Brain microvascular endothelial cell (primary cell): Measurements from ENCODE around the gene FRMD8.

ENCODE experiments used
- DNase-seq: peaks from one replicate; pipeline ENCODE4 v3.0.0-alpha.2; 2020
- H3K27ac ChIP-seq: fragments of 250-450 bp; sonication (Bioruptor Pico); 2 replicates; pipeline ENCODE4 v1.5.1; 2020; ENCODE audit warnings: mild to moderate bottlenecking, moderate library complexity
- H3K27me3 ChIP-seq: fragments of 250-450 bp; sonication (Bioruptor Pico); replicated peaks from 2 replicates; pipeline ENCODE4 v1.5.1; 2020; ENCODE audit warnings: mild to moderate bottlenecking
- H3K36me3 ChIP-seq: fragments of 250-450 bp; sonication (Bioruptor Pico); replicated peaks from 2 replicates; pipeline ENCODE4 v1.5.1; 2020; ENCODE audit warnings: mild to moderate bottlenecking
- H3K4me3 ChIP-seq: 2 replicates; pipeline ENCODE4 v1.5.1; 2011; ENCODE audit warnings: low read depth, mild to moderate bottlenecking, control low read depth, low read length, moderate library complexity
- CTCF ChIP-seq: IDR thresholded peaks from 2 replicates; pipeline ENCODE4 v1.5.1; 2011; ENCODE audit warnings: low read depth, mild to moderate bottlenecking, moderate library complexity, low read length, control low read depth, inconsistent platforms; ENCODE audit errors: missing control alignments
- in situ Hi-C: cut with HindIII; loops from 2 replicates; pipeline ENCODE4 v1.10.0; 2017; ENCODE audit warnings: low sequenced_read_pairs, low pct_ligation_motif_present

Gene FRMD8

GRCh38 chr11:65420506-65420905 is 34.1 kb downstream of the FRMD8 start:
- H3K4me3 ChIP-seq: peak overlapping the region; percentile 15
- DNase-seq: no peak
- H3K36me3 ChIP-seq: peaks cover 28% of the 10 kb centered on the region
- no peaks in the 10 kb centered on the region for H3K27me3 ChIP-seq
- H3K27ac ChIP-seq: peak overlapping the region; percentile 100
- in situ Hi-C loops: loop anchor here (5.0 kb wide), 1 partner anchor 77 kb away; the partner anchor contains the start of gene MALAT1
- TF ChIP-seq CTCF: no peak

- TF ChIP-seq CTCF: no peak
- peak; percentile 96 for DNase-seq
- H3K27me3 ChIP-seq: no peaks in the 10 kb centered on the region
- peaks cover 34% of the 10 kb centered on the region for H3K36me3 ChIP-seq
- H3K27ac ChIP-seq: peak overlapping the region; percentile 100
- H3K4me3 ChIP-seq: peak overlapping the region; percentile 49
- in situ Hi-C loops: loop anchor here (5.0 kb wide), 1 partner anchor 76 kb away; the partner anchor contains the start of gene MALAT1
Measured at GRCh38 chr11:65420979-65421793, 34.7 kb downstream of the FRMD8 start.

GRCh38 chr11:65421794-65422632 is 35.6 kb downstream of the FRMD8 start:
- DNase-seq: peak; percentile 94
- no peaks in the 10 kb centered on the region for H3K27me3 ChIP-seq
- in situ Hi-C loops: loop anchor here (5.0 kb wide), 1 partner anchor 75 kb away; the partner anchor contains the start of gene MALAT1
- peak overlapping the region; percentile 100 for H3K27ac ChIP-seq
- H3K36me3 ChIP-seq: peaks cover 43% of the 10 kb centered on the region
- H3K4me3 ChIP-seq: peak overlapping the region; percentile 96
- no peak for TF ChIP-seq CTCF

GRCh38 chr11:65422633-65423515 is 36.4 kb downstream of the FRMD8 start, which contains the start of gene NEAT1:
Gene NEAT1 (plus strand): TSS chr11:65422798.
- no peaks in the 10 kb centered on the region for H3K27me3 ChIP-seq
- H3K27ac ChIP-seq: peak within 1 kb of the TSS; percentile 100
- in situ Hi-C loops: loop anchor here (5.0 kb wide), 1 partner anchor 74 kb away; the partner anchor contains the start of gene MALAT1
- DNase-seq: peak; percentile 89
- H3K4me3 ChIP-seq: peak within 1 kb of the TSS; percentile 96
- no peak for TF ChIP-seq CTCF
- peaks cover 51% of the 10 kb centered on the region for H3K36me3 ChIP-seq
